ENCODE measurements around the gene HMGCLL1. TPM values are rescaled to one million over a fixed set of nuclear protein-coding genes. Genes with fewer than 3 reads are reported as not detected.

HMGCLL1 gene
- polyA plus RNA-seq, 3 donors: 0.48 to 2.2 (median 0.61) TPM

DNA sequence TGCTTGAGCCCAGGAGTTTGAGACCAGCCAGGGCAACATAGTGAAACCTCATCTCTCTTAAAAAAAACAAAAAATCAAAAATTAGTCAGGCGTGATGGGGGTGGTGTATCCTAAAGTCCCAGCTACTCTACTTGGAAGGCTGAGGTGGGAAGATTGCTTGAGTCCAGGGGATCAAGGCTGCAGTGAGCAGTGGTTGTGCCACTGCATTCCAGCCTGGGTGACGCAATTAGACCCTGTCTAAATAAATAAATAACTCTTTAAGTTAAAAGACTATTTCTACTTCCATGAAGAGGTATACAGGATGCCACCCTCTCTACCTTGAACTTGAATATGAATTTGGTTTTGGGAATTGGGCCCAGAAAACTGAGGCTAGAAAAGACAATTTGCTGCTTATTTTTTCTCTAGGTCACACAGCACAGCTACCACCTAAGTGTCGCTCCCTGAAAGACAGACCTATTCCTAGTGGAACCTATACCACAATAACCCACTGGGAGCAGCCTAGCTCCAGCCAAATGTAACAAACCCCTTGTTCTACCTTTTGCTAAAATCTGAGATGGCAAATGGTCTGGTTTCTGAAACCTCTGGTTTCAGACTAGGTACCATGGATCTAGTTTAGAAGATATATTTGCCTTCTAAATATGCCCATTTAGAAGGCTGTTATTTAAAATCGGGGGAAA, 35.2 kb downstream of the HMGCLL1 start:
- 85 to 96% (median 91%) methylated on average over 4 of the region's 4 CpGs for WGBS, 3 donors
- no peak overlapping the region for H3K27ac ChIP-seq (ENCODE audit: low read depth, low read length)

DNA sequence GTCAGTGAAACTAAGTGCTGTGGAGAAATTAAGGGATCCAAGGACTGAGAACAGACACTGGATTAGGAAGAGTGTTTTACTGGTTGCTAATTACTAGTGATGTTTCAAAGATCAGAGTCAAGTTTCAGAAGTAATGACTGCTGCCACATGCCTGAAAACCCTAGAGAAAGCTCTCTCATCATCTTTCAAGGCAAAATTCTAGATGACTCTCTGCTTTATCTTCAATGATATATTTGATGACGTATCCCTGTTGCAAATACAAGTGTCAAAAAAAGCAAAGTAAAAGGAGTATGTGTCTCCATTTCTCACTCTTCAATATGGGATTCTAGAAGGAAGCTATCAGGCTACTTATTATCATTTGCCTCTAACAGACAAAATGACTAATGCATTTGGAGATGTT, 38.0 kb downstream of the HMGCLL1 start:
- WGBS, 3 donors: 74 to 81% (median 74%) methylated on average over 1 of the region's 1 CpG
- no peak overlapping the region for H3K27ac ChIP-seq (ENCODE audit: low read depth, low read length)

DNA sequence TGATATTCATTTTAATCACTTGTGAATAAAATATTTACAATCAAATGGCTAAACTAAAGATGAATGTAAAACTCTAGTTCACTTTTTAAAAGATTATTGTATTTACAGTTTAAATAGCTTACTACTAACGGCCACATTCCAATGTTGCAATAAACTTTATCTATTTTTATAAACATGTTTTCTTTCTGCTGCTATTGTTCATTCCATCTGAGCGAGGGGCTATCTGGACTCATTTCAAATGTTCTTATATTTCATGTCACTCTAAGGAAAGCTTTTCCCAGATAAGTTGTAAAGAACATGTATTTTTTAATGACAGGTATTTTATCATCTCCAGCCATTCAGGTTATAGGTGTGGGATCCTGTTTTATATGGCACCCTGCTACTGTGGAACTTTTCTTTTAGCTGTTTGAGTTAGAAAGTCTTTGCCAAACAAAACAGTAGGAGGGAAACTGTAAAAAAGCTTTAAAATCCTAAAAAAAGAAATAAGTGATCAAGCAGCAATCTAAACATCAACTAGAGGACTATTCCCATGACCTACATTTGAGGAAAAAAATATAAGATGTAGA, 42.5 kb downstream of the HMGCLL1 start:
- WGBS, 3 donors: 37 to 55% (median 54%) methylated on average over 2 of the region's 2 CpGs
- no peak overlapping the region for H3K27ac ChIP-seq (ENCODE audit: low read depth, low read length)

DNA sequence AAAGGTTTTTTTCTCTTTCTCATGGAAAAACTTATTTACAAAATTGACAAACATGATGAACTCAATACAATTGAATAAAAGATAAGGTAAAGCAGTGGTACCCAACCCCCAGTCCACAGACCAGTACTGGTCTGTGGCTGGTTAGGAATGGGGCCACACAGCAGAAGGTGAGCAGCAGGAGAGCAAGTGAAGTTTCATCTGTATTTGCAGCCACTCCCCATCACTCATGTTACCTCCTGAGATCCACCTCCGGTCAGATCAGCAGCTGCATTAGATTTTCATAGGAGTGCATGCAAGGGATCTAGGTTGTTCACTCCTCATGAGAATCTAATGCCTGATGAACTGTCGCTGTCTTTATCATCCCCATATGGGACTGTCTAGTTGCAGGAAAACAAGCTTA, 47.5 kb downstream of the HMGCLL1 start:
- H3K27ac ChIP-seq (ENCODE audit: low read depth, low read length): no peak overlapping the region
- WGBS, 3 donors: 81 to 89% (median 86%) methylated on average over 2 of the region's 2 CpGs

DNA sequence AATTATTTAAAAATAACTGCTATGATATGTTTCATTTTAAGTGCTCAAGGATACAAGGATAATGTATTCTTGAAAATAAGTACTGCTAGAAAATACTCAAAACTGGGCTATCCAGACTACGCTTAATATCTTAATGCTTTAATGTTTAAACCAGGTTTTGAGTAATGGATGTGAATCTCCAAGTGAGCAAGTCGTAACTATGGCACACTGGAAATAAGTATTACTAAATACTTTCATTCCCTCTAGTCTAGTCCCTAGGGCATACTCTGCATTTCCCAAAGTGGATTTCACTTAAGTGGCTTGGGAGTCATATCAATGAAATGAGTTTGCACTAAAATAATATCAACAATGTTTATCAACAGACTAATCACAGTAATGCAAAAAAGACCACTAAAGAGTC, 48.1 kb downstream of the HMGCLL1 start:
- no peak overlapping the region for H3K27ac ChIP-seq (ENCODE audit: low read depth, low read length)
- 74 to 84% (median 83%) methylated on average over 2 of the region's 2 CpGs for WGBS, 3 donors

DNA sequence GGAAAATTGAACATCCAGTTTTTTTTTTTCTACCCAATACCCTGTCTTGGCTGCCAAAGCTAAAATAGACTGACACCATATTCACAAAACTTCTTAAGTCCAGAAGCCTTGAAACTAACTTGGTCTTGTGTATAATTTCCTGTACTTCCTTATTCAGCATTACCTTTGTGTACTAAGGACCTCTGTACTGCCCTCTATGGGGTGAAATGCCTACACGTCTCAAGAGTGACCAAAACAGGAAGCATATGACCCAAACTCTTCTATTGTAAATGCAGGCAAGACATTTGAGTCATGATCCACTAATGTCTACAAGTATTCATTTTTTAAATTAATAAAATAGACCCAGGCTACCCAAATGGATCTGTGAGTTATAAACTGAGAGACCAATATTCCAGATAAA, 50.4 kb downstream of the HMGCLL1 start:
- no peak overlapping the region for H3K27ac ChIP-seq (ENCODE audit: low read depth, low read length)
- 27 to 35% (median 30%) methylated on average over 1 of the region's 1 CpG for WGBS, 3 donors

DNA sequence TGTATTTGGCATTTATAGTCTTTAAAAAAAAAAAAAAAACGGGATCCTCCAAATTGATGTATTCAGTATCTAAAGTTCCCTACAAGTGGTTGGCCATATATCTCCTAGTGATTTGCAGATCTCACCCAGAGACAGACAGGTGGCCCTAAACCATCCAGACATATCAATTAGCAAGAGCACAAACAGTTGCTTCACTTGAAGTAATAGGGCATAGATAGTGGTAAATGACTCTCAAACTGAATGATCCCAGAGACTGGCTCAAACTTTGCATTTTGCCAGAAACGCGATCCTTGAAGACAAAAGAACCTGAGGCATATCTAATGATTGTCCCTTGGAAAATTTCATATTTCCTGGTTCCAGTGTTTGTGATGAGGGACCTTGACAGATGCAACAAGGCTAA, 54.6 kb downstream of the HMGCLL1 start:
- no peak overlapping the region for H3K27ac ChIP-seq (ENCODE audit: low read depth, low read length)
- WGBS, 3 donors: 76 to 84% (median 78%) methylated on average over 3 of the region's 3 CpGs

DNA sequence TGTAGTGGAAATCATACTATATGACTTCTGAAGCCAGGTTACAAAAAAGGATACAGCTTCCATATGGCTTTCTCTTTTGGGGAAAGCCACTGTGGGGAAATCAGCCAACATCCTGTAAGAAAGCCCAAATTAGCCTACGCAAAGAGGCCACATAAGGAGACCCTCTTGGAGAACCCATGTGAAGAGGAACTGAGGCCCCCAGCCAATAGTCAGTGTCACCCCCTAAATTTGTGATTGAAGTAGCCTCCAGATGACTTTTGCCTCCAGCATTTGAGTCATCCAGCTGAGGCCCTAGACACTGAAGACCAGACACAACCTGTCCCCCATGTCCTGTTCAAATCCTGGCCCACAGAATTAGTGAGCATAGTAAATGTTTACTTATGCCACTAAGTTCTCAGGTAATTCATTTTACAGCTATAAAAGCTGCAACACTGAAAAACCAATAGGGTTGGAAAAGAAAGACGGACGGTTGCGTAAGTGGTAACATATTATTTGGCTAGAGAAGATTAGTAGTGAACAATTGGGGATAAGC, 60.4 kb downstream of the HMGCLL1 start:
- 89 to 95% (median 92%) methylated on average over 4 of the region's 4 CpGs for WGBS, 3 donors
- H3K27ac ChIP-seq (ENCODE audit: low read depth, low read length): no peak overlapping the region

DNA sequence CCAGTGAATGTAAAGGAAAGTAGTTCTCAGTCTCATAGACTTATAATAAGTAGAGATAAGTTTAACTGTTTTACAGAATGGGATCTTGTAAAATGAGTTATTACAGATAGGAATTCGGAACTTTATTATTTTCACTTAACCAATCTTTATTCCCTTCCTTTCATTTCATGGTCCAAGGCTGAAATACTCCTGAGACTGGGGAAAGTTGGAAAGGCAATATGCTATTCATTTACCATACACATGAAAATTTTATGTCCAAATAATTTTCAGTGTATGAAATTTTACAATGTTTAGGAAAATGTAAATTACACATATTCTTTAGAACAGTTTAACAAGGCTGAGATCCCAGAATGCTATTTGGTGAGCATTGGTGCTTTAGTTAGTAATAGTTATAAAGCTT, 62.3 kb downstream of the HMGCLL1 start:
- no peak overlapping the region for H3K27ac ChIP-seq (ENCODE audit: low read depth, low read length)
- 67 to 72% (median 71%) methylated on average over 1 of the region's 1 CpG for WGBS, 3 donors

DNA sequence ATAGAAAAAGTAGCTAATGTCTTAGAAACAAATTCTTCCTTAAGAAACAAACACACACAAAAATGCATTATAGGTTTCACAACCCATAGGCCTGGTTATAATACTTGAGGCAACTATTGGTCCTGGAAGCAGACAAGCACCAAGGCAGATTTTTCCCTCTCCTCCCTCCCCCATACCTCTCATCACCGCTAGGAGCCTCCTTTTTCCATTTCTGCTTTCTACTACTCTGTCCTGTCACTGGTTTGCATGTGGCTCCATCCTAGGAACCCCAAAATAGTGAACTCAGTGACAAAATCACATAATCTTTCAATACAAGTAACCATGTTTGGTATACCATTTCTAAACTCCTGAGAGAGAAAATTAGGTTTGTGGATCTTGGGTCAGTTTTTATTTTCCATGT, 66.1 kb downstream of the HMGCLL1 start:
- WGBS, 3 donors: 62 to 77% (median 71%) methylated on average over 1 of the region's 1 CpG
- no peak overlapping the region for H3K27ac ChIP-seq (ENCODE audit: low read depth, low read length)

DNA sequence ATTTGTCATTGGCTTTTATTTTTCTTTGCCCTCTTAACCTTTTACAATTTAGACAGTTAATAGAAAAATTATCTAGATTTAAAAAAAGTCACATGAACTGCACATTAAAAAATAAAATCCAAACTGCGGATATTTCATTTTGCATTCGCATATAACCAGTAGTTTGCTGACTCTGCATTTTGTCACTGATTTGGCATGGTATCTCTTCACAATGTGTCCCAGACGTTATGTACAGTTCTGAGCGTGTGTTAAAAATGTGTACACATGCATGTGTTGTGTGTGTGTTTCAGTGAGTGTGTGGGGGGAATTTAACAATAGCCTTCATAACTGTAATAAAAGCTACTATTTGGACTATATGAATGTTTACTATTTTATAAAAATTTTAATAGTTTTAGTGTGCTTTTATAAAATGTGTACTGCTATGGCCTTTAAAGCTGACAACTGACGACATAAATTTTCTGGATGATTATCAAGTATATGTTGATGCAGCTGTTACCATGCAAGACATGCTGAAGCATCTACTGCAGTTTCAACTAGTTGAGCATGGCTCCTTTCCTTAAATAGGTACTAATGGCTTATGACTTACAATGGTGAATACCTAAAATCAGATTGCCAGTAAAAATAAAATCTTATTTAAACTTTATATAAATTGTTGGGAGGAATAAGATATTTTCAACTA, 67.7 kb downstream of the HMGCLL1 start:
- no peak overlapping the region for H3K27ac ChIP-seq (ENCODE audit: low read depth, low read length)
- WGBS, 3 donors: 80 to 86% (median 86%) methylated on average over 5 of the region's 5 CpGs

DNA sequence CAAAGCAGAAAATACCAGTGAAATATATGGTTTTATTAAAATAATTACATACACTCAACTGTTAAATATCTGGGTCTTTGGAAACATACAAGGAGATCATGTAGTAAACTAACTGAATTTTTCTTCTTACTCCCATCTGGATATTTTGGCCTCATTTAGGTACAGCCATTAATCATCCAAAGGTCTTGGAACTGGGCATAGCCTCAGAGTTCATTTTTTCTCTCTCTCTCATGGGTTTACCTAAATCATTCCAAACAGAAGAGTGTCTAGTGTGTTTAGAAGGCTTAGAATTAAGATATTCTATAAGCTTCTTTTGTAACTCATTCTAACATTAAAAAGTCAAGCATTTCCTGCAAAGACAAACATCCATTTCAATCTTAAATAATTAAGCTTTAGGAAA, 79.4 kb downstream of the HMGCLL1 start:
- no peak overlapping the region for H3K27ac ChIP-seq (ENCODE audit: low read depth, low read length)

DNA sequence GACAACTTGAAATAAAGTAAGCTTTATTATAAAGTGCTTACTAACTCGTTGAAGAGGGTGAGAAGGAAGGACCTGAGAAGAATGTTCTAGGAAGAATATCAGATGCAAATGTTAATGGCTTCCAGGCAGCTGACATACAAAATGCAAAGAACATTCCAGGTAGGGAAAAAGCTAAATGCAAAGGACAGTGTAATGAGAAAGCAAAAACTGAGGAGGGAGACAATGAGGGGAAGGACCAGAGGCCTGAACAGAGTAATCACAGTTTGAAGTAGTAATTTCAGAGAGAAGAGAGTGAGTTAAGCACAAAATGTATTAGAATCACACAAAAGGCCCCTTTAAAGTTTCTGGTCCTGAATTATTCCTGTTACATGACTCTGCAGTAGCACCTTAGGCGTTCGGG, 81.3 kb downstream of the HMGCLL1 start:
- H3K27ac ChIP-seq (ENCODE audit: low read depth, low read length): no peak overlapping the region
- WGBS, 3 donors: 73 to 77% (median 73%) methylated on average over 3 of the region's 3 CpGs

DNA sequence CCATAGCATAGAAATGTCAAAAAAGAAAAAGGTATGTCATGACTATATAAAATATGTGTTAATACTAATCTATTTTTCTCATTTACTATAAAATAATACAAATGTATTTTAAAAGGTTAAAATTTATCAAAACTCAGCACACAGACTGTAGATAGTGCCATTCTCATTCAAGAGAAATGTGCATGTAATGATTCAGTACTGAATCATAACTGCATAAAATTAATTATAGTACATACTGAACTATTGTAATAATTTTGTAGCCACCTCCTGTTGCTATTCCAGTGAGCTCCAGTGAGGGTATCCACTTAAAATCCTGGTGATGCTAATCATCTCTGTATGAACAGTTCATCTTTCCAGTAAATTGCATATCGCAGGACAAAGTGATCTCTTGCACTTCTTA, 82.8 kb downstream of the HMGCLL1 start:
- H3K27ac ChIP-seq (ENCODE audit: low read depth, low read length): no peak overlapping the region
- WGBS, 3 donors: 93 to 98% (median 93%) methylated on average over 1 of the region's 1 CpG

DNA sequence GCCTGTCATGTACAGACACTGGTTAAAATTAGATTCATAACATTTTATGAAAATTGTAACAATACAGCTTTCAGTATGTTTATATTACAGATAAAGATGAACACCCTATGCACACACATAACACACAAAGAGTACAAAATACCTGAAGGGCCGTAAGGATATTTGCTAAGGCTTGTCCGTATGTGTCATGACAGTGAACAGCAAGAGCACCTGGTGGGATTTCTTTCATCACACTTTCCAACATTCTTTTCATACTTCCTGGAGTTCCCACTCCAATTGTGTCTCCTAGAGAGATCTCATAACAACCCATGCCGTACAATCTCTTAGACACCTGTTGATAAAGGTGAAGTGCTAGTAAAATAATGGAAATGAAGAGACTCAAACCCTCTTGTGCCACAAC, 83.7 kb downstream of the HMGCLL1 start:
- no peak overlapping the region for H3K27ac ChIP-seq (ENCODE audit: low read depth, low read length)
- 71 to 83% (median 75%) methylated on average over 3 of the region's 3 CpGs for WGBS, 3 donors

DNA sequence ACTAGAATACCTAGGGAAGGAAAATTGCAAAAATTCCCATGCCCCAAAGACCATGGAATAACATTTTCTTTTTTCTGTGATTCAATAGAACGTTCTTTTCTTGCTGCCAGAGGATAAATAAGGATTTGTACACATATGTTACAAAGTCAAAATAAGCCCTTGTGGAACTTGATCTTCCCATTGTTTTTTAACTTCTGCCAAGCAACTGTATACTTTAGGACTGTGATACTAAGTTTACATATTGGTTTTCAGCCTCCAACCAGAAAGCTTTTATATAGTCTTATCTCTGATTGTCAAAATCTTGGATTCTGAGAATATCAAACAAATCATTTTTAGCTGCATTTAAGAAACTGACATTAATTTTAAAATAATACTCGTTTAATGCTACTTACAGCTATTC, 84.6 kb downstream of the HMGCLL1 start:
- no peak overlapping the region for H3K27ac ChIP-seq (ENCODE audit: low read depth, low read length)
- 41 to 50% (median 46%) methylated on average over 2 of the region's 2 CpGs for WGBS, 3 donors

DNA sequence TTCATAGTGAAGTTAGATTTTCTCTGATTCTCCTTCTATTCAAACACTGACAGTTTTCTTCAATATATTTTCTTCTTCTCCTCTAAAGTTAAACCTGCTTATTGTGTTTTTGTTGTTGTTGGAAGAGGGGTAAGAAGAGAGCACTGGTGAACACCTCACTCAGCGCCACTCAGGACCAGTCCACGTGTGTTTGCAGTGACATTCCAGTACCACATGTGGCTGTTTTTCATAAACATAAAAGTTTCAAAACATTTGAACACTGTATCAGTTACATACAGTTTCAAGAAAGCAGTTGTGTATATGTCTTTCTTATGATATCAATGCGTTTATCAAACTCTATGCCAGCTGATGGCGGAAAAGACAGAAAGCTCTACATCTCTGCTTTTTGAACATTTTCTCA, 86.7 kb downstream of the HMGCLL1 start:
- 92 to 95% (median 93%) methylated on average over 4 of the region's 4 CpGs for WGBS, 3 donors
- no peak overlapping the region for H3K27ac ChIP-seq (ENCODE audit: low read depth, low read length)

DNA sequence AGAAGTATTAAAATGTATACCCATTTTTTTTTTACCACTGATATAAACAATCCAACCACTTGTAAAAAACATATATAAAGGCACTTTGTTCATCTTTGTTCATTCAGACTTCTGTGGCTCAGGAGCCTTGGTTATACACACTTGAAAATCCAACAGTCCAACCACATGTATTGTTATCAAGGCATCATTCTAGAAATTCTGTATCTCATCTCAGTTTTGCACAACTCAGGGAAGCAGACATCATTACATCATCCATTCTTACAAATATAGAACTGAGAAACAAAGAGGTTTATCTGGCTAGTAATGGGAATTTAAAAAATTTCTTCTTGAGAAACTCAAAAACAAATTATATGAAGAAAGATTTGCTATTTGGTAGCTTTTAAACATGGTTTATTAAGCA, 88.1 kb downstream of the HMGCLL1 start:
- no peak overlapping the region for H3K27ac ChIP-seq (ENCODE audit: low read depth, low read length)

DNA sequence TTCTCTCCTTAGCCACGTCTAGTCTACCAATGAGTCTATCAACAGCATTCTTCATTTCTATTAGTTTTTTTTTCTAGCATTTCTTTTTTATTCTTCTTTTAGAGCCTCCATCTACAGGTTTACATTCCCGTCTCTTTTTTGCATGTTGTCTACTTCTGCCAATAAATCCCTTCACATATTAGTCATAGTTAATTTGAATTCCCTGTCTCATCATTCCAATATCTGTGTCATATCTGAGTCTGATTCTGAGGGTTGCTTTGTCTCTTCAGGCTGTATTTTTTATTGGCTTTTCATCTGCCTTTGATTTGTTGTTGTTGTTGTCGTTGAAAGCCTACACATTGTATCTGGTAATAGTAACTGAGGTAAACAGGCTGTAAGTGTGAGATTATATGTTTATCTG, 104.6 kb downstream of the HMGCLL1 start:
- WGBS, 3 donors: 84 to 87% (median 87%) methylated on average over 3 of the region's 3 CpGs

DNA sequence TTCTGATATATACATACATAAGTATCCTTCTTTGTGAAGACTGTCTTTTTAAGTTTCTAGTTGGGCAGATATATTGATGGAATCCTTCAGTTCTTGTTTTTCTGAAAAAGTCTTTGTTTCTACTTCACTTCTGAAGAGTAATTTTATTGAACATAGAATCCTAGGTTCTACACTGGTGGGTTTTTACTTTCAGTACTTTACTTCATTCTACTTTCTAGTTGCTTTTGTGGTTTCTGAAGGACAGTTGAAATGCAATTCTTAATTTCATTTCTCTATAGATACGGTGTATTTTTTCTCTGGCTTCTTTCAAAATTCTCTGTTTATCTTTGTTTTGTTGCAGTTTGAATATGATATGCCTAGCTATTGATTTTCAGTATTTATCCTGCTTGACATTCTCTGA, 105.3 kb downstream of the HMGCLL1 start:
- no peak overlapping the region for H3K27ac ChIP-seq (ENCODE audit: low read depth, low read length)
- 69 to 90% (median 88%) methylated on average over 1 of the region's 1 CpG for WGBS, 3 donors

More for the DNA sequence above, 104.6 kb downstream of the HMGCLL1 start:
- H3K27ac ChIP-seq (ENCODE audit: low read depth, low read length): no peak overlapping the region
